ENCODE results near the gene MICU1.

- TF ChIP-seq CTCF (IDR thresholded peaks at IDR 0.05) (no peak), POLR2A (IDR thresholded peaks at IDR 0.05) (no peak)
Observed at GRCh38 chr10:72545546-72545945, 80.3 kb downstream of the MICU1 start.
